Measurements from ENCODE around the gene AQP1.

Gene AQP1

DNA sequence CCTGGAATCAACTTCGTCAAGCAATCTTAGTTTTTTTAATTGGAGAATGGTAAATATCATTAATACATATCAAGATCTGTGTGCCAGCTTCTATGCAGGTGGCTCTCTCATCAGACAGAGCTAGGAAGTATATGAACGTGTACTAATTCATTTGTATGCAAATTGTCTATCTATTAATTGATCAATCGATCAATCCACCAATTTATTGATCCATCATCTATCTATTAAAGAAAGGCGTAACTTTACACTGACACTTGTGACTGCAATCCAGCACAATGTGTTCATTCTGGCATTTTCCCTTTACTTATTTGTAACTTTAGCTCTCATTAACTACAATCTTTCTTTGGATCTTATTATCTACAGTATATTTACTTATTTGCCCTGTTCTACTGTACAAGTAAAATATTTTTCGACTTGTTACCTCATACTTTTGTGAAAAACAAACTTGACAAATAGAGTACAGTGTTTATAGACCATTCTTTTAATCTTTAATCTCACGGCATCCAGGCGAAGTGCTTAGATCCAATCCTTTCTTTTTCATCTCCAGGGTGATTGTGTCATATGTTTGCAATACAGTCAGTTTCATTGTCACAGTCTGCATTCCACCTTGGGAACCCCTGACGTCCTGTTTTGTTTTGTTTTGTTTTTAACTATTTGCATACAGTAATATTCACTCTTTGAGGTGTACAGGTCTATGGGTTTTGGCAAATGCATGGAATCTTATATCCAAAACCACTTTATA, 30.1 kb downstream of the AQP1 start:
- in situ Hi-C loops (cut with HindIII; ENCODE audit: low pct_ligation_motif_present, low sequenced_read_pairs), result no loop called here

GRCh38 chr7:30950197-30950596, 38.5 kb downstream of the AQP1 start:
- Histone ChIP-seq H3K27me3 (replicated peaks) (no peaks in the 10 kb centered on the region), H3K36me3 (replicated peaks) (no peaks in the 10 kb centered on the region), H3K27ac (no peak overlapping the region), H3K4me3 (ENCODE audit: low read depth, low read length) (no peak overlapping the region)
- DNase-seq, result no peak
- in situ Hi-C loops (cut with HindIII; ENCODE audit: low pct_ligation_motif_present, low sequenced_read_pairs), result no loop called here
- TF ChIP-seq, protein P1, sequence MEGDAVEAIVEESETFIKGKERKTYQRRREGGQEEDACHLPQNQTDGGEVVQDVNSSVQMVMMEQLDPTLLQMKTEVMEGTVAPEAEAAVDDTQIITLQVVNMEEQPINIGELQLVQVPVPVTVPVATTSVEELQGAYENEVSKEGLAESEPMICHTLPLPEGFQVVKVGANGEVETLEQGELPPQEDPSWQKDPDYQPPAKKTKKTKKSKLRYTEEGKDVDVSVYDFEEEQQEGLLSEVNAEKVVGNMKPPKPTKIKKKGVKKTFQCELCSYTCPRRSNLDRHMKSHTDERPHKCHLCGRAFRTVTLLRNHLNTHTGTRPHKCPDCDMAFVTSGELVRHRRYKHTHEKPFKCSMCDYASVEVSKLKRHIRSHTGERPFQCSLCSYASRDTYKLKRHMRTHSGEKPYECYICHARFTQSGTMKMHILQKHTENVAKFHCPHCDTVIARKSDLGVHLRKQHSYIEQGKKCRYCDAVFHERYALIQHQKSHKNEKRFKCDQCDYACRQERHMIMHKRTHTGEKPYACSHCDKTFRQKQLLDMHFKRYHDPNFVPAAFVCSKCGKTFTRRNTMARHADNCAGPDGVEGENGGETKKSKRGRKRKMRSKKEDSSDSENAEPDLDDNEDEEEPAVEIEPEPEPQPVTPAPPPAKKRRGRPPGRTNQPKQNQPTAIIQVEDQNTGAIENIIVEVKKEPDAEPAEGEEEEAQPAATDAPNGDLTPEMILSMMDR (IDR thresholded peaks at IDR 0.05; ENCODE audit: low read depth, low read length, missing control alignments), result no peak

More for the DNA sequence above, 30.1 kb downstream of the AQP1 start:
- TF ChIP-seq, protein P1 (IDR thresholded peaks at IDR 0.05; ENCODE audit: low read depth, low read length, missing control alignments), result no peak
- no peaks in the 10 kb centered on the region for H3K36me3 ChIP-seq (replicated peaks)
- peaks cover 14% of the 10 kb centered on the region for H3K27me3 ChIP-seq (replicated peaks)
- no peak overlapping the region for H3K4me3 ChIP-seq (ENCODE audit: low read depth, low read length)
- no peak overlapping the region for H3K27ac ChIP-seq
- no peak for DNase-seq

DNA sequence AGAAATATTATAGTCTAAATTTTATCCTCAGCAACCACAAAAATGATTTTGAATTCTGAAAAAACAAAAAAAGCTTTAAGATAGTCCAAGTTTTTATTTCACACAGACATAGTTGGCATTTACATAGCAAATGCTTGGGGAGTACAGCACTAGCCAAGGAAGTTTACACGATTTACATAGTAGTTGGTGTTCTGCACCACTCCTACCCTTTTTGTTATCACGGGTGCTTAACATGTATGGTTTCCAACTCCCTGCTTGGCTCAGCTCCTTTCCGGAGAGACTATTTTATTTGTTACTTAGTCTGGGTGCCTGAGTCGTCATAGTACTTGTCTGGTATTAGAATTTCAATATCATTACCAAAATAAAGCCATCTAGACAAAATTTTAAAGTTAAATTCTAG, 43.3 kb downstream of the AQP1 start:
- H3K27me3 ChIP-seq (replicated peaks), result no peaks in the 10 kb centered on the region
- H3K27ac ChIP-seq, result no peak overlapping the region
- no peak overlapping the region for H3K4me3 ChIP-seq (ENCODE audit: low read depth, low read length)
- DNase-seq, result no peak
- H3K36me3 ChIP-seq (replicated peaks), result no peaks in the 10 kb centered on the region
- TF ChIP-seq, protein P1 (IDR thresholded peaks at IDR 0.05; ENCODE audit: low read depth, low read length, missing control alignments), result no peak
- in situ Hi-C loops (cut with HindIII; ENCODE audit: low pct_ligation_motif_present, low sequenced_read_pairs), result no loop called here

- Histone ChIP-seq H3K27ac (no peak overlapping the region), H3K27me3 (replicated peaks) (no peaks in the 10 kb centered on the region), H3K36me3 (replicated peaks) (no peaks in the 10 kb centered on the region), H3K4me3 (ENCODE audit: low read depth, low read length) (no peak overlapping the region)
- in situ Hi-C loops (cut with HindIII; ENCODE audit: low pct_ligation_motif_present, low sequenced_read_pairs), result no loop called here
- TF ChIP-seq, protein P1 (IDR thresholded peaks at IDR 0.05; ENCODE audit: low read depth, low read length, missing control alignments), result no peak
- no peak for DNase-seq
These were observed 45.1 kb downstream of the AQP1 start for GRCh38 chr7:30956704-30957103.

DNA sequence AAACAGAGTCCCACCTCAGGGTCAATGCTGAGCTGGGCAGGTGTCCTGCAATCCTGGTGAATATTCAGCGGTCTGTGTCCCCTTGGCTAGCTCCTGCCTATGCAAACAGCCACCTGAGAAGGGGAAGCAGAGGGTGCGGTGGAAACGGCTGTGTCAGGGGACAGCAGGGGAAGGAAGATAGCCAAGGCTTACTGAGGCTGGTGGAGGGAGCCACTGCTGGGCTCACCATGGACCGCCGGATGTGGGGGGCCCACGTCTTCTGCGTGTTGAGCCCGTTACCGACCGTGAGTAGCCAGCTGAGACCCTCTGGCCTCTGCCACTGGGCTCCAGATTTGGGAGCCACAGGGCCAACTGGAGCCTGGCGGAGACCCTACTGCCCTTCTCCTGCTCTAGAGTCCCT, 52.2 kb downstream of the AQP1 start, which contains the start of gene GHRHR:
Gene GHRHR (plus strand): TSS at position 112 of the 400 bp plus-strand sequence. CDS start 116 bp downstream, at position 228.
- no peak for DNase-seq
- H3K27ac ChIP-seq, result no peak within 1 kb of the TSS
- H3K36me3 ChIP-seq (replicated peaks), result no peaks in the 10 kb centered on the region
- in situ Hi-C loops (cut with HindIII; ENCODE audit: low pct_ligation_motif_present, low sequenced_read_pairs), result no loop called here
- no peak within 1 kb of the TSS for H3K4me3 ChIP-seq (ENCODE audit: low read depth, low read length)
- TF ChIP-seq, protein P1 (IDR thresholded peaks at IDR 0.05; ENCODE audit: low read depth, low read length, missing control alignments), result no peak
- peaks cover 5% of the 10 kb centered on the region for H3K27me3 ChIP-seq (replicated peaks)

DNA sequence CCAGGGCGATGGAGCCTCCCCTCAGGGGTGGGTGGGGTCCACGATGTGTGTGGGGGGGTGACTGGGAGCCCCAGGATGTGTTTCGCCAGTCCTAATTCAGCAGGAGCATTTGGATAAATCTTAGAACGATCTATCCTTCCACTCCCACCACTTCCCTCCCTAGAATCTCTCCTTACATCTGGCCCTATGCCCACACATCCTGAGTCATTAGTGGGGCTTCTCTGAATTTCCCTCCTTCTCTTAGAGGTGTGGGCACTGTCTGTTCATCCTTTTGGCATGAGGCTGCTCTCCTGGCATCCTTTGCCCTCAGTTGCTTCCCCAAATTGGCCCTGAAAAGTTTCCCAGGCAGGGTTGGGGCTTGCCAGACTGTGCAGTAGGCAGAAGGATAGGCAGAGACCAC, 53.7 kb downstream of the AQP1 start:
- Histone ChIP-seq H3K27me3 (replicated peaks) (peaks cover 5% of the 10 kb centered on the region), H3K27ac (no peak overlapping the region), H3K36me3 (replicated peaks) (no peaks in the 10 kb centered on the region), H3K4me3 (ENCODE audit: low read depth, low read length) (no peak overlapping the region)
- no peak for DNase-seq
- TF ChIP-seq, protein P1 (IDR thresholded peaks at IDR 0.05; ENCODE audit: low read depth, low read length, missing control alignments), result no peak
- in situ Hi-C loops (cut with HindIII; ENCODE audit: low pct_ligation_motif_present, low sequenced_read_pairs), result no loop called here
